HG03378 (cell line): ENCODE data around the gene TSKS.
"Not testable (repeated sequence)": the region's sequence is repeated elsewhere in the genome, so short reads cannot be mapped to it uniquely, and the experiment has no call there.

Source experiments
- ATAC-seq: cut with Tn5 transposase; IDR thresholded peaks from one replicate; pipeline ENCODE4 v1.9.1; 2021; ENCODE audit warnings: mild to moderate bottlenecking, moderate library complexity; ENCODE audit not compliant: unreplicated experiment

The TSKS gene

GRCh38 chr19:49767381-49767780 is 4.3 kb upstream of the TSKS start:
- ATAC-seq = no peak

- no peak for ATAC-seq
These were observed 3.8 kb upstream of the TSKS start, which contains the start of gene AP2A1 for GRCh38 chr19:49766930-49767299. TSS of gene AP2A1 (plus strand) at chr19:49767001. CDS start at chr19:49767134, 133 bp downstream.

DNA sequence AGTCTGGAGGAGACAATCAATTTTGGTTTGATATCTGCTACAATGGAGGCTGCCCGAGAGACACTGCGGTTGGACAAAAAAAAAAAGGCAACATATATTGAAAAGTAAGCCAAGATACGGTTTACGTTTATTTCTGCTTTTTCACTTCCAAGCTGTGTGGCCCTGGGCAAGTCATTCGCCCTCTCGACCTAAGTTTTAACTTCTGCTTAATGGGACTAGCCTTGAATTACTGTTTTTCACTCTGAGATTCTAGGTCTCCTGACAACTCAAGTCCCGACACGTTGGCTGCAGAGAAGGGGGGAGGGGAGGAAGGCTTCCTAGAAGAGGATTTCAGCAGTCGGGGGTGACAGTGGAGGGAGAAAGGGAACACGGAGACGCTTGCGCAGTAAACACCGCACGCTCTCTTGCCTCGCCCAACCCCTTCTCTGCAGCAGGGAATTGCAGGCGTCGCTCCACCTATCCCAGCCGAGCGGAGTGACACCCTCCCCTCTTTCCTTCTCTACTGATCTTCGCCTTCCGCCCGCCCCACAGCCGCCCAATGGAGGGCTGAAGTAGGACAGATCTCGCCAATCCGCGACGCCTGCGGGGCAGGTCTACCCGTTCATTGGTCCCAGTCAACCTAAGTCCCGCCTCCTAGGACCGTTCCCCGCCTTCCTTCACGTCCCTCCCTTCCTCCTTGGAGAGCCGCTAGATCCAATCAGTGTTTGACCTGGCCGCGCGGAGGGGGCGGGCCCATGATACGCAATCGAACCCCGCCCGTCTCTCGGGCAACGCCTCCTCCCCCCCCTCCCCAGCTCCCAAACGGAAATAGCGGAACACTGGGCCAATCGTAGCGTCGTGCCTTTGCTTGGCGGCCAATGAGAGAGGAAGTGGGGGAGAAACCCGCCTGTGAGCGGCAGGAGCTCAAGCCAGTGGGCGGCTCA is 3.2 kb upstream of the TSKS start:
- ATAC-seq = peak; percentile 94

DNA sequence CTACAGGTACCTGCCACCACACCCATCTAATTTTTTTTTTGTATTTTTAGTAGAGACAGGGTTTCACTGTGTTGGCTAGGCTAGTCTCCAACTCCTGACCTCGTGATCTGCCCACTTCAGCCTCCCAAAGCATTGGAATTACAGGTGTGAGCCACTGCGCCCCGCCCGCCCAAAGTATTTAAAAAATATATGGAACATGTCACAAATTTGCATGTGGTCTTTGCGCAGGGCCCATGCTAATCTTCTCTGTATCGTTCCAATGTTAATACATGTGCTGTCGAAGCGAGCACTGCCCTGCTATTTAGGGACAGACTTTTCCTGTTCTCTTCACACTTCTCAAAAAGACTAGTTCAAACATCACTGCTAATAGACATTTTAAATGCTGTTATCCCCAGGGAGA is 1.2 kb upstream of the TSKS start:
- no peak for ATAC-seq

- no peak for ATAC-seq
These were observed 1.3 kb downstream of the TSKS start for GRCh38 chr19:49761625-49762311.

DNA sequence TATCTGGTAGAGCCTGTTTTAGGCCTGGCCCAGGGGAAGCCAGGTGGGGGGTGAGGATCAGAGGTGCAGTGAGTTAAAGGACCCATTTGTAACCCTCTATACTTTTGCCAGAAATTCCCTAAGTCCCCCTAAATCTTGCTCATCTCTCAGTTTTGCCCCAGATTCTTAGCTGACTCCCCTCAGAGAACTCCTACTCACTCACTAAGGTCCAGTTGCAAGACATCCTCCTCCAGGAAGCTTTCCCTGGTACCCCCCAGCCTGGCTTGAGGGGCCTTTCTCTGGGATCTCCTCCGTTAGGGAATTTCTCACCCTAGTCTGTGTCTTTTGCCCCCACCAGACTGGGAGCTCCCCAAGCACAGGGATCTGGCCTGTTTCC is 1.9 kb downstream of the TSKS start:
- ATAC-seq = no peak

- no peak for ATAC-seq
These were observed 4.8 kb downstream of the TSKS start for GRCh38 chr19:49758292-49758691.

GRCh38 chr19:49755956-49756355 is 7.2 kb downstream of the TSKS start:
- no peak for ATAC-seq

- ATAC-seq = no peak
These were observed 10.4 kb downstream of the TSKS start for GRCh38 chr19:49752701-49753100.

GRCh38 chr19:49749771-49750170 is 13.3 kb downstream of the TSKS start:
- no peak for ATAC-seq

DNA sequence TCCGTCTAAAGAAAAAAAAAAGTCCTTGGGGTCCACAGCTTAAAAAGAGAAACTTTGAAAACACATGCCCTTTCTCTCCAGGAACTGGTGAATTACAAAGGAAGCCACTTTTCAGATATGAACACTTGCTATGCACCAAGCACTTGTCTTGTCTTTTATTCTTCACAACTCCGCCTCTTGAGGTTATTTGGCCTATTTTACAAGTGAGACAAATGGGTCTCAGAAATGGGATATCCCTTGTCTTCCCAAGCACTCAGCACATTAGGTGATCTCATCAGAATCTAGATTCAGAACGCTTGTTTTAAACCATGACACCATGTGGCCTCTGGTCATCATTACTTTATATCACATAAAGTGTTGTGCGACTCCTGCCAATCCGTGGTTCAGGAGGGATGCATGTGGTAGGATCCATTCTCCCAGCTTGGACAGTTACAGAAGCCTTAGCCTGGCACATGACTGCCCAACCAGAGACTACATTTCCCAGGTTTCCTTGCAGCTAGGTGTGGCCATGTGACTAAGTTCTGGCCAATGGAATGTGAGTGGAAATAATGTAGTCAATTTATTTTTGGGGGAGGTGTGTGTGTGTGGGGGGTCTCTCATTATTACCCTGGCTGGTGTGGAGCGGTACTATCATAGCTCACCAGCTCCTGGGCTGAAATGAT is 13.9 kb downstream of the TSKS start:
- ATAC-seq = no peak

- ATAC-seq = no peak
These were observed 16.7 kb downstream of the TSKS start for GRCh38 chr19:49746206-49746958.

- ATAC-seq = no peak
These were observed 18.1 kb downstream of the TSKS start for GRCh38 chr19:49744946-49745381.

DNA sequence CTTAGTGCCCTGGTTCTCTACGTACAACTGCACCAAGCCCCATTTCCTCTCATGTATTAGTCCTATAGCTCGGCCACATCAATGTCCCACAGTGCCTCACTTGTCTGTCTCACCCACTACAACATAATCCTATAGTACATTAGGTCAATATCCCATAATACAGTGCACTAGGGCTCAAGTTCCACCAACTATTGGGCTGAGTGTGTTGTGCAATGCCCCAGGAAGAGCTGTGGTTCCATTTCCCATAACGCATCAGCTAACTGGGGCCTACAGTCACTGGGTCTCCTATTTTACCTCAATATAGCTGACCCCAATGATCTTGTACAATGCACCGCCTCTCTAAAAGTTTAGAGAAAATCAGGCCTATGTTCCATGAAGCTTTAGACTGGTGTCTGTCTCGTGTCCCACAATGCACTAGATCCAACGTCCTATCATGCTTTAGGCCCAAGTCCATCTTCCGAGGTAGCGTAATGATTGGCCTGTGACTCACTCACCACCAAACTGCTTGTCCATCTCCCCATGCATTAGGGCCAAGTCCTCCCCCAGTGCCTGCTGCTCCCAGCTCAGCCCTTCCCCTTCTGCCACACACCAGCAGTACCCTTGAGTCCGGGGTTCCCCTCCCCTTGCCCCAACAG is 21.8 kb downstream of the TSKS start:
- no peak for ATAC-seq

- no peak for ATAC-seq
These were observed 23.2 kb downstream of the TSKS start for GRCh38 chr19:49739933-49740332.

- ATAC-seq = no peak
These were observed 24.0 kb downstream of the TSKS start for GRCh38 chr19:49739098-49739497.

DNA sequence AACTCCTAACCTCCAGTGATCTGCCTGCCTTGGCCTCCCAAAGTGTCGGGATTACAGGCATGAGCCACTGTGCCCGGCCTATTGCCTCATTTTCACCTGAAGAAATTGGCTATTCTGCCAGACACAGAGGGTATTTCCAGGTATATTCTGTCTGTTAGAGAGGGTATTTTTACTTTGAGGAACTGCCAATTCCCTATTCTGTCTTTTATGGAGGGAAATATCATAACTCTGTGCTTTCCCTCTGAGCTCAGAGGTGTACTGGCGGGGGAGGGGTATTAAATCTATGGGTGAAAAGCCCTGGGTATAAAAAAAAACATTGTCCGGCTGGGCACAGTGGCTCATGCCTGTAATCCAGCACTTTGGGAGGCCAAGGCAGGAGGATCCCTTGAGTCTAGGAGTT is 24.8 kb downstream of the TSKS start:
- ATAC-seq = no peak

GRCh38 chr19:49730166-49730565 is 32.9 kb downstream of the TSKS start:
- no peak for ATAC-seq

DNA sequence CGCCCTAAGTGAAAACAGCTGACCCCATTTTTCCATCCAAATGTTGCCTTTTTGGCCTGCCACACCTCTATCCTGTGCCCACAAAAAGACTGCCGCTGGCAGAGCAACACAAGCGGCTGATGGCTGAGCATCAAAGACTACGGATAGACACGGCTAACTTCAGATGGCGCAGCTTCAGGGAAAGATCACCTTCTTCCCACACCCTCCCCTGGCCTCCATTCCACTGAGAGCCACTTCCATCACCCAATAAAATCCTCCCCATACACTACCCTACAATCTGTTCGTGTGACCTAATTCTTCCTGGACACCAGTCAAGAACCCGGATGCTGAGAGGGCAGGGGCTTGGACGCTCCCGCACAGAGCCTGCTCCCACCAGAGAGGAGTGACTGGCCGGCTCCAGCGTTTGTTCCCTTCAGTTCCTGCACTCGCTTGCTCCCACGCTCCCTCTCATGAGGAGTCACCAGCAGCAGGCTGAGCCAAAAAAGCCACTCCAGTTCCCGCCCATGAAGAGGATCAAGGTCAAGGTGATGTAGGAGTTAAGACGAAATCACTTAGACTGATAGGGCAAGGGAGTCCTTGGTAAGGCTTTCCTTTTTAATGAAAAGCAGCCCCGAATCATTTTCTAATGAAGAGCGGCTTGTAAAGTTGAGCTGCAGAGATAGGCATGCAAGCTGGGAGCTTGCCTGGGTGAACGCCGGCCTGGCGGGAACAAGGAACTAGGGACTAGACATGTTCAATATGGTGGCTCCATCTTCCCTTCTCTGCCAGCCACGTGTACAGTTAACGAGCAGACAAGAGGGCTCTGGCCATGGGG is 35.7 kb downstream of the TSKS start:
- no peak for ATAC-seq

GRCh38 chr19:49719420-49719819 is 43.7 kb downstream of the TSKS start:
- ATAC-seq = not testable (repeated sequence)
